SKM-1 treated with dmso at 0.1 percent for 144 hours (cell line): ENCODE data around the gene CELF2.

ENCODE experiments used
- DNase-seq: peaks from one replicate; lab custom pipeline; 2025; ENCODE audit not compliant: unreplicated experiment; lab: John Stamatoyannopoulos, UW

The CELF2 gene

DNA sequence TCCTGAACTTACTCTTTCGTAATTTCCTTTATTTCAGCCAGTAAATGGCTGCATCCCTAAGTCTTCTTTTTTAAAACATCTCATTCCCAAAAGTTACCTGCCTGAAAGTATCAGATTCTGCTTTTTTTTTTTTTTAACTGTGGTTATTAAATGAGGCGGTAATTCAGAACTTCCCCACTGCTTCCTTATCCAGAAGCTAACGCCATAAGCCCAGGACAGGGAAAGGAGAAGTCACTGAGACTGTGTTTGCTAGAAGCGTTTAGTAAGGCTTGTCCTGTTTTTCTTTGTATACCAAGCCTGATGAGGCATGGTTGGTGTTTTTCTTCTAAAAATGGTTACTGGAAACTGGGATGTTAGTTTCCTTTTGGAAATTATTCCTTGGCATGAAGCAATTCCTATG lies 197.8 kb downstream of the CELF2 start:
- no peak for DNase-seq

DNA sequence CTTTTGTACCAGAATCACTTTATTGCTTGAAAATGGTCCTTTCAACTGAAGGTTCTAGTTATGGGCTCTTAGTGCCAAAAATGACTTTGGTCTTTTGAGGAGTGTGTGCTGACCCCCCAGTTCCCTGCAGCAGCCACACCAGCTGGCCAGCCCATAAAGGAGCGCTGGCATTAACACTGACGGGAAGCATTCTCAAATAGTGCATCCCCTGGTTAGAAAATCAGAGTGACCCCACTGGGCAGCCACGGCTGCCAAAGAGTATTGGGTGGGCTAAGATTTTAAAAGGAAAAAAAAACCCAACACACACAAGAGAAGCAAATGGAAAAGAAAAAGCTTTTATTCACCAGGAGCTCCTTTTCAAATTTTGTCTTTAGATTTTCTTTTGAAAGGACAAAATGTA lies 199.8 kb downstream of the CELF2 start:
- DNase-seq = no peak

DNA sequence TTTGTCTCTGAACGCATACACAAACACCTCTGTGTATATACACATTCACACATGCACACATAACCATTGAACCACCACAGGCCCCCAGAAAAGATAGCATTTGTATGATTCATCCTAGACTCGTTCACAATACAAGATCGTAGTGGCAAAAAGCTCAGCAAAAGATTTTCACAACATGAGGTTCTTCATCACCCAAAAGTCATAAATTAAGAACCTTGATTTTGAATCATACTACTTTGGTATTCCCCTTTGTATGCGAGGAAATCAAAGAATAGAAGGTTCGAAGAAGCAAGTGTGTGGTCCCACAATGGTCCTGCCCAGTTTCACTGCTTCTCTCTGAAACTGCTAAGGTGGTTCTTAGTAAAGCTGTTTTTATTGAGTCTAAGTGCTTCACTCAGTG lies 200.7 kb downstream of the CELF2 start:
- DNase-seq = no peak

DNA sequence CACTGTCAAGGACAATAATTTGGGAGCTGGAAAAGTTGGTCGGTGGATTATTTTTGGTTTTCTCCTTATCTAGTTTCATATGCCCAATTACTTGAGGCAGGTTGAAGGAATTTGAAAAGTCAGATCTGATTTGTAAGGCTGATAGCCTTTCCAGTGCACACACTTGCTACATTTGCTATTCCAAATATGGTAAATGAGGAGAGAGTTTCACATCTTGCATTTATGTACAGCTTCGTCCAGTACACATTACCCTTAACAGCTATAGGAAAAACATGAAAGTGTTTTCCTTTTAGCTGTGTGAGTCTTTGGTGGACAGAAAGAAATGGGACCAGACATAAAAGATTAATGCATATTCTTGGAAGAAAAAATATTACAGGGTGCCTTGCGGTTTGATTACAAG lies 201.8 kb downstream of the CELF2 start:
- DNase-seq = no peak

DNA sequence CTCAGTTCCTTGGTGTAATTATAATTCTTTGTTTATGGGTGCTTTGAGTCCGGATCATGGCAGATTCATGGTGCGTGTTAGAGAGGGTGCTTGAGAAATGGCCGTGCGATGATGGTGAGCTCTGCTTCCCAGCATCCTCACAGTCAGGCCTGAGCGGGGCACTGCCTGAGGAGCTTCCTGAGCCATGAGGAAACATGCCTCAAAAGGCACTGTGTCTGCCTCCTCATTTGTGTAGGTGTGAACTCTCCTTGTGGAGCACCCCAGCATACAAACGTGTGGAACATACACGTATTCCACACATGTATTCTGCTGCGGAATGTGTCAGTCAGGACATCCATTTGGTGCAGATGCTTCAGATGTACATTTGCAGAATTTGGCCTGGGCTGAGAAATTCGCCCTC lies 205.4 kb downstream of the CELF2 start:
- no peak for DNase-seq

DNA sequence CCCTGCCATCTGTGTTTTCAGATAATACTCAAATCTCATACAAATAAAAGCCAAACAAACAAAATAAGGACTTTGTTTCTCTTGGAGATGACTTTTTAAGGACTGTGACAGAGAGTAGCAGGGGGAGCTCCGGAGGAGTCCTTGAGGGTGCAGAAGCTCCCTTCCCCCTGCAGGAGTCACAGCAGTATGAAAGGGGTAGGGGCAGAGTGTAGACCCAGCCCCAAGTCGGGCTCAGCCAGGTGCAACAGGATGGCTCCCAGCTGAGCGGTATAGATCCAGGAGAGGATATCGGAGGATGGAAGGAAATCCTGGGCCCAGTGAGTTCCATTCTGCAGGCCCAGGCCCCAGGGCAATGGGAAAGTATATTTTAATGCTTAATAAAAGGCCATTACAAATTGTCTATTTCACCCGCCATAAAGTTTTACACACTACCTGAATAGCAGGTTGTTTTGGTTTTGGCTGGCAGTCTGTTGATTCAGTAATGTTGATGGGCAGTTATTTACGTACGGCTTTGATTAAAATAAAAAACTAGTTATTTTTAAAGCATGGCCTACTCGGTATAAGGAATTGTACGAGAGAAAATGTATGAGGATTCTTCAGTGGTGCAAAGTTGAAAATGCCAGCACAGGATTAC lies 206.0 kb downstream of the CELF2 start:
- no peak for DNase-seq

DNA sequence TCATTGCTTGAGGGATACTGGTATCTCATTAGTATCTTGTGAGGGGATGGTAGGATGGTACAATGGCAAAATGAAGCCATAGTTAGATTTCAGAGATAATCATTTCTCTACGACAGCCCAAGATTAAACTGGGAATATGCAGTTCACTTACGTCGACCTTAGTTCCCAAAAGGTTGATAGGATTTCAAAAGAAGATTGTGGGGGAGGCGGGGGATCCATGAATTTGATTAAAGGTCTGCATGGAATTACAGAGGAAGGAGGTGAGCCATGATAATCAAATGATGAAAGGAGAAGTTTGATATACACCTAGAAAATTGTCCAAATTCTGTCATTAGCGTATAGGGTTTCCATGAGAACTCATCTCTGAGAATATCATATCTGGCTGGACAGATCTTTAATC lies 206.6 kb downstream of the CELF2 start:
- no peak for DNase-seq

DNA sequence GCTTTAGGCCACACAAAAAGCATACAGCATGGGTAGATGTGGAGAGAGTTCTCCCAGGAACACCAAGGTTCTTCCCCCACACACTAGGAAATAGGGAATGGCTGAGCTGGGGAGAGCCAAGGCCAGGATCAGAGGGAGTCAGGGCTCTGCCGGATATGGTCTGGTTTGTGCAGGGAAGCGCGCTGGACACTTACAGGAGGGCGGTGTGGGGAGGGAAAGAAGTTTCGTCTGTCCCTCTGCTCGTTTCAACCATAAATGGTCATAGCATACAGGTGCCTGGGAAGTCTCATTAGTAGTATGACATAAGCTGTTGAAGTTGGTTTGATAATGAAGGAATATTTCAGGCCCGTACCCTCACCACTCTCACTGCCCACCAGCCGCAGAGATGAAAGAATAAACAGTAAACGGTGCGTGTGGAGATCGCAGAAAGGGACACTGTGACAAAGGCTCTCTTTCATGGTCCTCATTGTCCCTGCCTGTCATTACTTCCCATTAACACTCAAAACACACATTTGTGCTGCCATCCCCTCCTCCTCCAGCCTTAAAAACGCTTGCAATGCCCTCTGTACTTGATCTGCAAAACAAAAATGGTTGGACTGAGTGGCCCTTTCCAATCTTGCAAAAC lies 207.2 kb downstream of the CELF2 start:
- no peak for DNase-seq

DNA sequence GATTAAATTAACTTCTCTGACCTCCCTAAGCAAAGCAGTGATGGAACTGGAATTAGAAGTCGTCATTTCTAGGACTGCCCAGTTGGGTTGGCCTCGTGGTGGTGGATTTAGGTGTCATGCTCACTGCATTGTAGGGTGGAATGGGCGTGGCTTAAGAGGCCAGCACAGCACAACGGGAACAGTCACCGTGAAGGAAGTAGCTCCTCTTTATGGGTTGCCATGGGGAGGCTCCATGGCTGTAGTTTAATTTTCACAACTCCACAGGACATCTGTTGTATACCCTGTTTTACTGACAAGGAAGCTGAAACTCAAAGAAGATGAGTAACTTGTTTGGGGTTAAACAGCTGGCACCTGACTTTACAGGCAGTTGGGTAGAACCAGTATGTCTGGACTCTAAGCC lies 208.3 kb downstream of the CELF2 start:
- DNase-seq = peak; percentile 13

DNA sequence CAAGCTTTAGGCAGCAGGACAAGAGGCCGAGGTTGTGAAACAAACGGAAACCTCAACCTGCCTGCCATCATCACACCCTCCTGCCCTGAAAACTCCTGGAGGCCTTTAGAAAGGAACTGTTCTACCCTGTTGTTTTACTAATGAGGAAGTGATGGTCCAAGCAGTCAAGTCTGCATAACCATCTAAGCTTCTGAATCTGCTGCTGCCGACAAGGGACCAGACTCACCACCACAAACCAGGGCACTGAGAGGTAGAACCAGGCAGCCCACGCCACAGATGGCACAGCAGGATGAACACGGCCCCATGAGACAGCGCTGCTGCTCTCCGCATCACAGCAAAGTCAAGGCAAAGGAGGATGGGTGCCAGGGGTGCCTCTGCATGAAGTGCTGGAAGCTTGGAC lies 209.4 kb downstream of the CELF2 start:
- DNase-seq = no peak

DNA sequence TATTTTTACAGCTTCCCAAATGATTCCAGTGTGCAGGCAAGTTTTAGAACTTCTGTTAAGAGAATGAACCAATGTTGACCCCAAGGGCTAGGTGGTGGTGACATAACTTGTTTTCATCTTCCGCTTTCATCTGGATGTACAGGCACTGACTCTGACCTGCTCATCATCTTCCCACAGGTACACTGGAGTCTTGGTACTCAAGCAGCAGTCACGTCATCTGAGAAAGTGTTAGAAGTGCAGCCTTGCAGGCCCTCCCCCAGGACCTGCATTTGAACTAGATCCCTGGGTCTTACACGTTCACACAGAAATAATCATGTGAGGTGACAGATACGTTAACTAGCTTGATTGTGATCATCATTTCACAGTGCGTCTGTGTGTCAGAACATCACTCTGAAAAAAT lies 212.2 kb downstream of the CELF2 start:
- DNase-seq = no peak

DNA sequence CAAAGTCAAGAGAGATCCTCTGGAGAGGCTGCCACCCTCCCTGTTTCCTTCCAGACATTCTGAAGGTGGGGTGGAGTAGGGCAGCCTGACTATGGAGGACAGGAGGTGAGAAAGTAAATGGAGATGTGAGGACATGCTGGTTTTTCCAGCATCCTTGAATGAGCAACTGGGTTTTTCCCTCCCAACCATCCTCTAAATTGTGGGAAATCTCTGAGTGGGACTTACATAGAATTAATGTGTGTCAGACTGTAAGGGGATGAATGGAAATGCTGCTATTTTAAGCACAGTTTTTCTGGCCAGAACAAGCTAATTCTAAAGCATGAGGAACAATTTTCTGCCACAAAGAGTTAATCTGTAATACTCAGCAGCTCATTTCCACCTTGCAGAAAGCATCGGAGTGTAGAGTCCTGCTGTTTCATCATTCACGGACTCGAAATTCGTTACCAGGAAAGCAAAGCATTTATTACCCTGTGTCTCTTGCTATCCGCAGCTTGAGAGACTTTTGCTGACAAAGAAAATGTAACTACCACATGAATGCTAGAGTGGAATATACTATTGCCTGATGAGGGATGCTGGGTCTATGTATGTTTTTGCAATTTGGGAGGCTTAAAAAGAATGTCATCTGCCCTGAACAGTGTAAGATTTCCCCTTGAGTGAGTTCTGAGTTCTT lies 213.0 kb downstream of the CELF2 start:
- DNase-seq = no peak

DNA sequence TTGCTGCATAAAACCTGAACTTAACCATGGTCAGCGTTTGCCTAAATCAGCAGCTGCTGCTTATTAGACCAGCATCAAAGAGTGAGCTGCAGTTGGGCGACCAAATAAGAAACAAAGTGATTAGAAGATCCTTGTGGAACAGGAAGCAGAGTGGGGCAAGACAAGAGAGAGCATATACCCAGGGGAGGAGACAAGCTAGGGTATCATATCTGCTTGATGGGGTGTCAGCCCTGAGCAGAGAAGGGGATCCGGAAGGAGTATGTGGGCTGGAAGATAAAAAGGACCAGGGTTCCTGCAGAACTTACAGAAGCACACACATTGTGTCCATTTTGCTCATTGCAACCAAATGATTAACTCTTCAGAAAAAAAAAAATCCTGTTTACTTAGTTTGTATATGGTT lies 213.6 kb downstream of the CELF2 start:
- DNase-seq = no peak

DNA sequence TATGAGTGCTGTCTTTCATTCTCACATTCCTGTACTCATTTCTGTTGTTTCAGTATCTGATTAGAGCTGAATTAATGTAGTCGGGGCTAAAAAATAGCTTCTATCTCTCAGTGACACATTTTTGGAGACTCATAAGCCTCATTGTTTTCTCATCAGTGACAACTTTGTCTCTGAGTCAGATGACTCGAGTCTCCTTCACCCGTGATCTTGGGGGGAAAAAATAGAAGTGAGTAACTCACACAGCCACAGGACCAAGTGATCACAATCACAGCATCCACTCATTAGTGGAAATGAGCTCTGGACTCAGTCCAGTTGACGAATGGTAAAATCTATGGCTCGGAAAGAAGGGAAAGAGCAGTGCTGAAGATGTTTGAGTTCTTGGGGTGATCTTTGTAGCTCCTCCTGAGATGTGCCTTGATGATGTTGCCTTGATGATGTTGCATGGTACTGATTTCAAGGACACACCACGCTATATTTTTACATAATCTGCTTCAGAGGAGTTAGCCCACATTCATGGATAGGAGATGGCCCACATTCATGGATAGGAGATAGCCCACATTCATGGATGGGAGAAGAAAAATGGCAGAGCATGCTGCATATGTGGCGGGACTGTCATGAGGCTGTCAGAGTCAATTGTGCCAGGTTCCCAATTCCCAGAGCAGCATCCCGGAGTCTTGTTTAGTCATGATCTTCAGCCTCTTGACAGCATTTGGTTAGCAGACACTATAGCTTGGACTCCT lies 214.7 kb downstream of the CELF2 start:
- no peak for DNase-seq

DNA sequence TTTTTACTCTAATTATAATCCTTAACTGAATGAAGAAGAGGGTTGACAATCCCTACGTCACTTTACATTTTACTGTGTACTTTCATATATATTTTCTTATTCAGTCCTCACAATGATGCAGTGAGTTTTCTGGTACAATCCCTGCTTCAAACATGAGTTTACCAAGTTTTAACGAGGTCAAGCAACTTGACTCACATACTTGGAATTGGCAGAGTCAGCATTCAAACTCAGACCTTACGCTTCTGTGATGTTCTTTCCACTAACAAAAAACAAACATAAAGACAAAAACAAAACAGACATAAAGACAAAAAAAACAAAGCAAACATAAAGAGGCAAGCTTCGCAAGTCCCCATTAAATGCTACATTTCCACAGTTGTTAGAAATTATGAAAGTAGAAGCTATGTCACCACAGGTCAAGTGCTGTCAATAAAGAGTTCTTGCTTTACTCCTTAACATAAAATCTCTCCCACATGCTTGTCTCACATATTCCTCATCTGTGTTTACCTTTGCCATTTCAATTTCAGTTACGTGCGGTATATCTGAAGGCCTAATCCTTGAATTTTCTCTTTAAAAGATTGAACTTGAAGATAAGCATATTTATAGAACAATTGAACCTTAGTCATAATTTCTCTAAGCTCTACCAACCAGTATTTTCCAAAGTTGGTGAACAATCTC lies 217.3 kb downstream of the CELF2 start:
- no peak for DNase-seq

DNA sequence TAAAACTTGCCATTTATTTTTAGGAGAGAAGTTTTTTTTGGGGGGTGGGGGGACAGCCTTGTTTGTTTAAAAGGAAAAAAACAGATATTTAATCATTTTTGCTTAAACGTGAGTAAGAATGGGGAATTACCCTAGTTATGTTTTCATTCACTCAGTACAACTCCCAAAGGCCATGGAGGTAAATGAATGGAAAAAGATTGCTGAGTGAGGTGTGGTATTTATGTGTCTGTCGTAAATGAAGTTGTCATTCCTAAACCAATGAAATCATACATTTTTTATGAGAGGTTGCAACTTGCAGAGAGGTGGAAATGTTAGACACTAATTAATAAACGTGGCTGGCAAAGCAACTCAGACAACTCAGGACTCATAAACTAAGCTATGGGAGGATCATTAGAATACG lies 218.1 kb downstream of the CELF2 start:
- no peak for DNase-seq

DNA sequence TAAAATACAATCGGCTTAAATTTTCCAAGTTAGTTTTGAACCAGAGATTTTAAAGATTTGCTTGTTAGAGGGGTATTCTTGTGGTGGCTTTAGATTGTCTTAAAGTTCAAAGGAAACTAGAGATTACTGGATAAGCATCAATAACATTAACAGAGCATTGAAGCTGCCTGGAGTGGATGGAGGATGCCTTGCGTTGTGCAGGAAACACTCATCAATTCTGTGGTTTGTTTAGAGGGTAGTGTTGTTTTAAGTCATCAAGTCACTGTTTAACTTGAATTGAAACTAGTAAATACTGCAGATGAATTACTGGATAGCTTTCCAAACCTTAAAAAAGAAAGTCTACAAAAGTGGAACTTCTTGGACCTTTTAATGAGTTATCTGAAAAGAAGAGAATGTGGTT lies 218.6 kb downstream of the CELF2 start:
- DNase-seq = no peak

DNA sequence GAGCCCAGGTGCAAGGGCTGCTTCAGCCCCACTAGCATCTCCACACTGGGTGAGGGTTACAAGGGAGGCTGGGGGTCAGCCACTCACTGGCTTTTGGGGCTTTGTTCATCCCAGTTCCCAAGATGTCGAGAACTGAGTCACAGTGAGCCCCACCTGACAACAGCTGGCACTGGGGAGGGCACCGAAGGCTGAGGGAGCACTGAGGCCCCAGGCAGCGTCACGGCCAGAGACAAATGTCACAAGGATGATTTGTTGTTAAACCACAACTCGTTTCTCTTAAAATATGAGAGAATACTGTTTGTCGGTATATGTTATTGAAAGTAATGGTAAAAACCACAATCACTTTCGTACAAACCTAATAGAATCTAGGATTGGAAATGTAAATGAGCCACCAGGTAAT lies 219.9 kb downstream of the CELF2 start:
- DNase-seq = no peak

DNA sequence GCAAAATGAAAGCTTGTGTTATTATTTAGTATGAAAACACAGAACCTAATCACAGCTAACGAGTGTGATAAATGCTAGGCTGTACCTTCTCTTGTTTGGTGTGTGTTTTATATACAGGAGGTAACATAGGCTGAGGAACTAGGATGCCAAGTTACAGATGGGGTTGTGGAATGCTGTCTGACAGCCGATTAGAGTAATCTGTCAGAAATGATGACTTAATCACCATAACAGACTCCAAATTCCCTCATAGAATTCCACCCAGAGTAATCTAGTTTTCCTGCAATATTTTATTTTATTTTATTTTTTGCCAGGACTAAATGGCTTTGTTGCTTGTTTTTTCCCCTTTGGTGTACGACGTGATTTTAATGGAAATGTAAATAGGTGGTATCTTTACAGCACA lies 221.2 kb downstream of the CELF2 start:
- no peak for DNase-seq

DNA sequence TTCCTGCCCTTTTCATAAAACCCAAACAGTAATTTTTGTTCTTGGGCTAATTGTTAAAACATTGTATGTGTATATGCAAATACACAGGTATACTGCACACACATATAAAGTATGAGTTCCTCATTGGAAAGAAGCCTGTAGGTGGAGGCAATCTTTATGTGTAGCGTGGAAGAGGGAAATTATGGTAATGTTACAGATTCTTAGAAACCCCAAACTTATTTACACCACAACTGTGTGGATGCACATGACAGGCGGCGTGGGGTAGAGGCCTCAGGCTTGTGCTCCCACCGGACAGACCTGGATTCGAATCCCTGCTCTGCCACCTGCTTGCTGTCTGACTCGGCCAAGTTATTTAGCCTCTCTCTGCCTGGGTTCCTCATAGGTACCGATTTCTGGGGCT lies 223.0 kb downstream of the CELF2 start:
- DNase-seq = no peak
